Keratinocyte (primary cell): Measurements from ENCODE around the gene ITSN1. TPM values are rescaled to one million over a fixed set of nuclear protein-coding genes. Genes with fewer than 3 reads are reported as not detected.

ENCODE experiments used
- DNase-seq: peaks from one replicate; pipeline ENCODE4 v3.0.0-alpha.2; 2011; ENCODE audit warnings: low read depth, missing footprints, low spot score
- FAIRE-seq: peaks from 2 replicates; lab custom pipeline; 2011; peaks lifted over from hg19 to GRCh38; lab: Jason Lieb, UNC
- H2AFZ ChIP-seq: 2 replicates; pipeline ENCODE4 v1.6.0; 2012; ENCODE audit warnings: low read length, control low read depth, inconsistent platforms; ENCODE audit not compliant: control insufficient read depth
- H3K27ac ChIP-seq: 2 replicates; pipeline ENCODE4 v1.5.1; 2011; ENCODE audit warnings: low read length; ENCODE audit not compliant: control insufficient read depth, insufficient read depth
- H3K27me3 ChIP-seq: 3 replicates; pipeline ENCODE4 v1.6.0; 2011; ENCODE audit warnings: low read length; ENCODE audit not compliant: control insufficient read depth, insufficient read depth; ENCODE audit errors: extremely low read depth
- H3K36me3 ChIP-seq, 2 experiments: 2 replicates in 1 of 2; 3 replicates in 1 of 2; pipeline ENCODE4 v1.5.1; 2011; ENCODE audit warnings: low read length in 2 of 2, mild to moderate bottlenecking in 1 of 2; ENCODE audit not compliant: control insufficient read depth in 2 of 2, insufficient read depth in 2 of 2; ENCODE audit errors: extremely low read depth in 1 of 2
- H3K4me1 ChIP-seq: 3 replicates; pipeline ENCODE4 v1.5.1; 2011; ENCODE audit warnings: low read length; ENCODE audit not compliant: control insufficient read depth, insufficient read depth; ENCODE audit errors: extremely low read depth
- H3K4me2 ChIP-seq: 3 replicates; pipeline ENCODE4 v1.6.0; 2011; ENCODE audit warnings: low read depth, low read length; ENCODE audit not compliant: control insufficient read depth, insufficient read depth; ENCODE audit errors: extremely low read depth
- H3K4me3 ChIP-seq, 3 experiments: fragments of 200-600 bp in 1 of 3; sonication (generic) in 1 of 3; 2 replicates in 2 of 3; 3 replicates in 1 of 3; pipeline ENCODE4 v1.5.1; 2011 to 2016; ENCODE audit warnings: low read length in 3 of 3, mild to moderate bottlenecking in 3 of 3, control low read depth in 2 of 3, inconsistent platforms in 1 of 3, low read depth in 1 of 3, mixed read lengths in 1 of 3, mixed run types in 1 of 3, moderate library complexity in 1 of 3; ENCODE audit not compliant: control insufficient read depth in 2 of 3, insufficient read depth in 2 of 3; ENCODE audit errors: extremely low read depth in 1 of 3
- H3K79me2 ChIP-seq: 2 replicates; pipeline ENCODE4 v1.6.0; 2012; ENCODE audit warnings: low read length; ENCODE audit not compliant: control insufficient read depth, insufficient read depth
- H3K9ac ChIP-seq: 3 replicates; pipeline ENCODE4 v1.6.0; 2011; ENCODE audit warnings: low read length; ENCODE audit not compliant: control insufficient read depth, insufficient read depth; ENCODE audit errors: extremely low read depth
- H3K9me1 ChIP-seq: 3 replicates; pipeline ENCODE4 v1.6.0; 2011; ENCODE audit warnings: low read length; ENCODE audit not compliant: control insufficient read depth, insufficient read depth; ENCODE audit errors: extremely low read depth
- H3K9me3 ChIP-seq: 2 replicates; pipeline ENCODE4 v1.5.1; 2012; ENCODE audit warnings: low read depth, low read length; ENCODE audit not compliant: control insufficient read depth
- H4K20me1 ChIP-seq: 3 replicates; pipeline ENCODE4 v1.6.0; 2011; ENCODE audit warnings: low read length; ENCODE audit not compliant: control insufficient read depth, insufficient read depth; ENCODE audit errors: extremely low read depth
- EZH2 ChIP-seq: IDR thresholded peaks from one replicate; pipeline ENCODE4 v1.6.1; 2012; ENCODE audit warnings: inconsistent platforms, mild to moderate bottlenecking, low read length, moderate library complexity
- dilution Hi-C: fragments of 300-500 bp; cut with MboI; formaldehyde crosslinking; loops from one replicate; pipeline ENCODE4 v1.7.0; 2020; ENCODE audit warnings: low sequenced_read_pairs; ENCODE audit not compliant: extremely low pct_ligation_motif_present
- polyA plus RNA-seq, 5 experiments: library from polyadenylated mRNA; depleted of rRNA in 3 of 5; stranded (reverse) in 3 of 5; stranded (forward) in 1 of 5; unstranded in 1 of 5; fragments of >200 nt; gene quantifications; 1 replicate in 1 of 5; 2 replicates in 3 of 5; 3 replicates in 1 of 5; pipeline versions ENCODE4 v1.2.1 to v1.2.3, GENCODE V29; 2011 to 2012; ENCODE audit warnings: missing spikeins in 2 of 5, low read depth in 1 of 5, low replicate concordance in 1 of 5
- TF ChIP-seq, protein P1 (sequence below), 3 experiments: IDR thresholded peaks in 1 of 3; conservative IDR thresholded peaks in 1 of 3; optimal IDR thresholded peaks in 1 of 3; 2 replicates in 2 of 3; 3 replicates in 1 of 3; pipeline versions ENCODE3 to v1.5.1; 2011; ENCODE audit warnings: low read length in 3 of 3, mild to moderate bottlenecking in 3 of 3, moderate library complexity in 2 of 3, control low read depth in 1 of 3, inconsistent platforms in 1 of 3; ENCODE audit not compliant: insufficient read depth in 2 of 3; ENCODE audit errors: extremely low read depth in 1 of 3

ITSN1 gene
- polyA plus RNA-seq, 1 donor (not counting 4 experiments of a cell fraction or from before 2014, with no cell fraction given): 34.3 TPM

DNA sequence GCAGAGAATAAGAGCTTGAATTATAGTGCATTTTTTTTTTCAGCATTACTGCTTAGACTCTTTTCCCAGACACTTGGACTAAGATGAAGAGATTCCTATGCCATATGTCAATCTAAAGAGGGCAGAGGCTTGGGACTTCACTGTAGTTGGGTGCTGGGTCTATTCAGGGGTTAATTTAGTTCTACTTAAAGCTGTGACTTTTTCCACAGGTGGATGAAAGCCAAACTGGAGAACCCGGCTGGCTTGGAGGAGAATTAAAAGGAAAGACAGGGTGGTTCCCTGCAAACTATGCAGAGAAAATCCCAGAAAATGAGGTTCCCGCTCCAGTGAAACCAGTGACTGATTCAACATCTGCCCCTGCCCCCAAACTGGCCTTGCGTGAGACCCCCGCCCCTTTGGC, 168.5 kb downstream of the ITSN1 start:
- peaks cover 14 to 15% of the 10 kb centered on the region in 2 experiments for H3K36me3 ChIP-seq
- no peak for TF ChIP-seq EZH2
- TF ChIP-seq, protein P1, sequence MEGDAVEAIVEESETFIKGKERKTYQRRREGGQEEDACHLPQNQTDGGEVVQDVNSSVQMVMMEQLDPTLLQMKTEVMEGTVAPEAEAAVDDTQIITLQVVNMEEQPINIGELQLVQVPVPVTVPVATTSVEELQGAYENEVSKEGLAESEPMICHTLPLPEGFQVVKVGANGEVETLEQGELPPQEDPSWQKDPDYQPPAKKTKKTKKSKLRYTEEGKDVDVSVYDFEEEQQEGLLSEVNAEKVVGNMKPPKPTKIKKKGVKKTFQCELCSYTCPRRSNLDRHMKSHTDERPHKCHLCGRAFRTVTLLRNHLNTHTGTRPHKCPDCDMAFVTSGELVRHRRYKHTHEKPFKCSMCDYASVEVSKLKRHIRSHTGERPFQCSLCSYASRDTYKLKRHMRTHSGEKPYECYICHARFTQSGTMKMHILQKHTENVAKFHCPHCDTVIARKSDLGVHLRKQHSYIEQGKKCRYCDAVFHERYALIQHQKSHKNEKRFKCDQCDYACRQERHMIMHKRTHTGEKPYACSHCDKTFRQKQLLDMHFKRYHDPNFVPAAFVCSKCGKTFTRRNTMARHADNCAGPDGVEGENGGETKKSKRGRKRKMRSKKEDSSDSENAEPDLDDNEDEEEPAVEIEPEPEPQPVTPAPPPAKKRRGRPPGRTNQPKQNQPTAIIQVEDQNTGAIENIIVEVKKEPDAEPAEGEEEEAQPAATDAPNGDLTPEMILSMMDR (optimal IDR thresholded peaks at IDR 0.05 in 1 of 3, IDR thresholded peaks at IDR 0.05 in 1 of 3, conservative IDR thresholded peaks at IDR 0.05 in 1 of 3; ENCODE audit: extremely low read depth in 1 of 3, insufficient read depth in 2 of 3, low read length in 3 of 3): no peak
- H3K79me2 ChIP-seq: no peaks in the 10 kb centered on the region
- no peaks in the 10 kb centered on the region for H3K9me1 ChIP-seq
- no peaks in the 10 kb centered on the region for H3K27me3 ChIP-seq
- H2AFZ ChIP-seq: no peak overlapping the region
- no peaks in the 10 kb centered on the region for H4K20me1 ChIP-seq
- no peaks in the 10 kb centered on the region for H3K9me3 ChIP-seq
- DNase-seq (no peak), FAIRE-seq (no peak)
- dilution Hi-C loops: no loop called here
- H3K4me2 ChIP-seq: no peak overlapping the region
- H3K9ac ChIP-seq: no peak overlapping the region
- H3K4me1 ChIP-seq: no peaks in the 10 kb centered on the region
- H3K27ac ChIP-seq: no peak overlapping the region
- no peak overlapping the region for H3K4me3 ChIP-seq

DNA sequence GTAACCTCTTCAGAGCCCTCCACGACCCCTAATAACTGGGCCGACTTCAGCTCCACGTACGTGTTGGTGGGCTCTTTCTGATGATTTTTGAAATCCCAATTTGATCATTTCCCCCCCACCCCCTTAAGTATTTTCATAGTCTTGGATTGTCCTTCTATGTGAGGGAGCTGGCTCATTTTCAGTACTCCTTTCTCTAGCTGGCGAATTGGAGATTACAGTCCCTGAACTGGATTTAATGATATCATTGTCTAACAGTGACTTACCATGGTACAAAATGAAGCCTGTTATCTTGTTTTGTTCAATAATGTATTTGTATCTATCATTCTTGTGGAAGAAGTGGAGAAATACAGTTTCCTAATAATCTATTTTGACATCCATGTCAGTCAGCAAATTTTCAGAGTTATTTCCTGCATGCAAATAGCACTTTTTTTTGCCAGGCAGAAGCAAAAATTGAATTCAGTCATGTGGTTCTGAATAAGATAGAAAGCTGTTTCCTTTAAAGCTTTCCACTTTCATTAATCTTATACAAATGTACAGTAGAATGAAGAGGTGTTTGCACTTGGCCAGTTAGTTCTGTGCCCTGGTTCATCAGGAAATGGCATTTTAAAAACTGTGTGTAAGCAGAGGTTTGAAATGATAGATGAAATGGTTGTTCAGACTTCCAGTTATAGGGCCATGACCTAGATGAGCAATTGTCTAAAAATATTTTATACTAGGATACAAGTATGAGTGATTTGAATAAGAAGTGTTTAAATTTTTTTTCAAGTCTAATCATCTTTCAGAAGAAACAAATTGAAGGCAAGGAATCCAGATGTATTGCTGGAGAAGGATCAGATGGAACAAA, 169.1 kb downstream of the ITSN1 start:
- Histone ChIP-seq H3K9ac (no peak overlapping the region), H3K4me1 (no peaks in the 10 kb centered on the region), H3K9me3 (no peaks in the 10 kb centered on the region), H4K20me1 (no peaks in the 10 kb centered on the region), H3K4me3 (no peak overlapping the region), H3K79me2 (no peaks in the 10 kb centered on the region), H3K9me1 (no peaks in the 10 kb centered on the region), H3K36me3 (peaks cover 14 to 15% of the 10 kb centered on the region in 2 experiments), H3K4me2 (no peak overlapping the region), H3K27ac (no peak overlapping the region), H3K27me3 (no peaks in the 10 kb centered on the region), H2AFZ (no peak overlapping the region)
- FAIRE-seq: no peak
- dilution Hi-C loops: no loop called here
- DNase-seq: no peak
- TF ChIP-seq EZH2: no peak
- TF ChIP-seq, protein P1 (optimal IDR thresholded peaks at IDR 0.05 in 1 of 3, IDR thresholded peaks at IDR 0.05 in 1 of 3, conservative IDR thresholded peaks at IDR 0.05 in 1 of 3; ENCODE audit: extremely low read depth in 1 of 3, insufficient read depth in 2 of 3, low read length in 3 of 3): no peak
